K562 (cell line): Measurements from ENCODE around the gene GRAMD2B. TPM values are rescaled to one million over a fixed set of nuclear protein-coding genes. Genes with fewer than 3 reads are reported as not detected.

ENCODE experiments used
- ATAC-seq: fragments of 200-7000 bp; cut with Tn5 transposase; 3 replicates; pipeline ENCODE4 v1.9.1; 2020; ENCODE audit warnings: moderate library complexity
- BruUV-seq: library from RNA; stranded (reverse); fragments of 400-500 nt; replicated peaks from 2 replicates; lab custom pipeline; 2021; lab: Mats Ljungman, UMichigan
- CTCF ChIA-PET: fragments of 300-600 bp; formaldehyde crosslinking; extraction: SDS; loops from one replicate; lab custom pipeline; 2021; ENCODE audit warnings: low intra/inter-chr PET ratio; lab: Yijun Ruan, JAX
- POLR2A ChIA-PET: fragments of 300-600, 350-650 bp; sonication (Branson Sonifier 250); formaldehyde crosslinking; extraction: SDS; loops from one replicate; lab custom pipeline; 2021; ENCODE audit warnings: antibody characterized with exemption, inconsistent platforms; lab: Yijun Ruan, JAX
- DNase-seq, 4 experiments: peaks; one replicate each; pipeline versions ENCODE4 v3.0.0 to v3.0.0-alpha.2; 2011 to 2018; ENCODE audit warnings: low spot score in 3 of 4, mixed read lengths in 3 of 4; ENCODE audit errors: extremely low read depth in 1 of 4
- FAIRE-seq: peaks from 2 replicates; lab custom pipeline; 2011; peaks lifted over from hg19 to GRCh38; lab: Jason Lieb, UNC
- H2AFZ ChIP-seq: 2 replicates; pipeline ENCODE4 v1.6.0; 2011; ENCODE audit warnings: low read depth, low read length, control low read depth, inconsistent platforms
- H3K27ac ChIP-seq: fragments of 200-600 bp; 3 replicates; pipeline ENCODE4 v1.8.0; 2011; ENCODE audit warnings: low read depth, mild to moderate bottlenecking, control low read depth, inconsistent platforms, low read length, moderate library complexity, mixed read lengths; ENCODE audit errors: extremely low read depth
- H3K27me3 ChIP-seq, 2 experiments: fragments of 300-600 bp in 1 of 2; 2 replicates in 1 of 2; 3 replicates in 1 of 2; pipeline versions ENCODE4 v1.6.0 to v1.8.0; 2011; ENCODE audit warnings: inconsistent platforms in 2 of 2, low read length in 2 of 2, mild to moderate bottlenecking in 1 of 2, mixed read lengths in 1 of 2, moderate library complexity in 1 of 2; ENCODE audit not compliant: control insufficient read depth in 2 of 2, insufficient read depth in 2 of 2
- H3K36me3 ChIP-seq: fragments of 300-600 bp; 3 replicates; pipeline ENCODE4 v1.8.0; 2011; ENCODE audit warnings: mild to moderate bottlenecking, low read length, inconsistent platforms; ENCODE audit not compliant: control insufficient read depth, insufficient read depth
- H3K4me1 ChIP-seq, 2 experiments: fragments of 200-600 bp in 1 of 2; replicated peaks in 1 of 2; 2 replicates in 1 of 2; 3 replicates in 1 of 2; pipeline versions ENCODE4 v1.5.1 to v1.8.0; 2011; ENCODE audit warnings: inconsistent platforms in 2 of 2, low read length in 2 of 2, mild to moderate bottlenecking in 1 of 2, mixed read lengths in 1 of 2, moderate library complexity in 1 of 2; ENCODE audit not compliant: control insufficient read depth in 2 of 2, insufficient read depth in 2 of 2
- H3K4me2 ChIP-seq: 2 replicates; pipeline ENCODE4 v1.6.1; 2011; ENCODE audit warnings: low read length, control low read depth, inconsistent platforms, mixed read lengths; ENCODE audit not compliant: insufficient read depth
- H3K4me3 ChIP-seq: fragments of 200-600 bp; sonication (generic), shearing (Covaris generic); 2 replicates; pipeline ENCODE4 v1.5.1; 2016; ENCODE audit warnings: control low read depth, inconsistent platforms
- H3K79me2 ChIP-seq: fragments of 200-600 bp; 3 replicates; pipeline ENCODE4 v1.8.0; 2011; ENCODE audit warnings: low read length, inconsistent platforms; ENCODE audit not compliant: control insufficient read depth, insufficient read depth
- H3K9ac ChIP-seq, 2 experiments: 2 replicates each; pipeline versions ENCODE4 v1.6.0 to v1.6.1; 2011; ENCODE audit warnings: low read depth in 2 of 2, low read length in 2 of 2, control low read depth in 1 of 2, inconsistent platforms in 1 of 2, mild to moderate bottlenecking in 1 of 2, mixed read lengths in 1 of 2; ENCODE audit not compliant: insufficient read depth in 1 of 2
- H3K9me1 ChIP-seq: one replicate; pipeline ENCODE4 v1.6.0; 2011; ENCODE audit warnings: inconsistent platforms, mild to moderate bottlenecking, low read length, moderate library complexity; ENCODE audit not compliant: control insufficient read depth, insufficient read depth
- H3K9me3 ChIP-seq: replicated peaks from 2 replicates; pipeline ENCODE4 v1.5.1; 2011; ENCODE audit warnings: low read depth, low read length, inconsistent platforms; ENCODE audit not compliant: control insufficient read depth, insufficient read depth
- H4K20me1 ChIP-seq: replicated peaks from 2 replicates; pipeline ENCODE4 v1.6.1; 2011; ENCODE audit warnings: low read length, inconsistent platforms, mixed read lengths; ENCODE audit not compliant: control insufficient read depth, insufficient read depth
- ARHGAP35 ChIP-seq: fragments of 450-650 bp; IDR thresholded peaks from 2 replicates; pipeline ENCODE4 v1.6.1; 2018; ENCODE audit not compliant: partially characterized antibody
- CBX2 ChIP-seq: fragments of 200-600 bp; sonication (generic); IDR thresholded peaks from one replicate; pipeline ENCODE4 v1.6.1; 2012; ENCODE audit warnings: mild to moderate bottlenecking, low read length, inconsistent platforms; ENCODE audit not compliant: insufficient read depth, poor library complexity, severe bottlenecking
- CC2D1A ChIP-seq: fragments of 450-650 bp; IDR thresholded peaks from 2 replicates; pipeline ENCODE4 v1.6.1; 2017; ENCODE audit warnings: mild to moderate bottlenecking
- HCFC1 ChIP-seq: IDR thresholded peaks from 2 replicates; pipeline ENCODE4 v1.6.1; 2012; ENCODE audit warnings: low read depth, low read length, improper control_type of control experiment
- KDM4B ChIP-seq, 2 experiments: fragments of 450-650 bp in 1 of 2; sonication (generic) in 1 of 2; IDR thresholded peaks; 2 replicates each; pipeline ENCODE4 v1.6.1; 2016 to 2017; ENCODE audit warnings: borderline replicate concordance in 2 of 2, antibody characterized with exemption in 1 of 2, low read depth in 1 of 2, mild to moderate bottlenecking in 1 of 2
- NR0B1 ChIP-seq: fragments of 450-650 bp; IDR thresholded peaks from one replicate; pipeline ENCODE4 v1.6.1; 2018; ENCODE audit warnings: mild to moderate bottlenecking, moderate library complexity; ENCODE audit not compliant: partially characterized antibody
- U2AF1 ChIP-seq: fragments of 200-400 bp; formaldehyde crosslinking; optimal IDR thresholded peaks from 2 replicates; pipeline ENCODE3; 2017; ENCODE audit warnings: mild to moderate bottlenecking, low read depth, low read length, moderate library complexity
- ZBTB26 ChIP-seq: fragments of 450-650 bp; formaldehyde crosslinking; IDR thresholded peaks from 2 replicates; pipeline ENCODE4 v1.4.0; 2022; ENCODE audit warnings: missing genetic modification characterization
- ZNF740 ChIP-seq, 3 experiments: fragments of 200-800 bp in 1 of 3; sonication (Bioruptor generic) in 1 of 3; sonication (generic) in 1 of 3; formaldehyde crosslinking in 1 of 3; IDR thresholded peaks; 2 replicates each; pipeline versions ENCODE4 v1.6.1 to v1.8.0; 2016 to 2022; ENCODE audit warnings: mild to moderate bottlenecking in 2 of 3, missing compliant biosample characterization in 2 of 3, missing genetic modification characterization in 2 of 3, missing genetic modification reagents in 1 of 3
- WGBS: fragments of 100-300 bp; shearing (Covaris generic); methylation state at CpG from one replicate; pipeline ENCODE4 v1.1.6; 2016; ENCODE audit warnings: low coverage, mixed read lengths; ENCODE audit not compliant: insufficient coverage; ENCODE audit errors: missing lambda C conversion rate; 5-methylcytosine and 5-hydroxymethylcytosine counted together
- in situ Hi-C: fragments of 300-500 bp; cut with MboI; formaldehyde crosslinking; loops from 4 replicates; pipeline ENCODE4 v1.15.0; 2018; ENCODE audit warnings: inconsistent platforms, mixed read lengths
- intact Hi-C: fragments of 100-400 bp; cut with micrococcal nuclease; formaldehyde crosslinking; loops from 2 replicates; pipeline ENCODE4 v1.14.2; 2022
- polyA plus RNA-seq, 8 experiments: library from polyadenylated mRNA; depleted of rRNA in 4 of 8; stranded (reverse) in 5 of 8; unstranded in 3 of 8; fragments of >200 nt; fragmentation: Nextera tagmentation in 2 of 8; fragmentation: Illumina TruSeq in 1 of 8; extraction: Ambion mirVana in 2 of 8; extraction: Trizol in 1 of 8; gene quantifications; 2 replicates each; pipeline versions ENCODE4 v1.2.1 to v1.2.3, GENCODE V29; 2011 to 2014; ENCODE audit warnings: inconsistent platforms in 1 of 8, missing spikeins in 1 of 8
- total RNA-seq, 7 experiments: library from RNA; depleted of rRNA in 6 of 7; stranded (reverse); fragments of >200 nt in 6 of 7; fragmentation: Illumina TruSeq in 2 of 7; extraction: Trizol in 2 of 7; gene quantifications; 2 replicates each; pipeline versions ENCODE4 v1.2.1 to v1.2.3, GENCODE V29; 2011 to 2021; ENCODE audit warnings: low replicate concordance in 1 of 7

GRAMD2B gene
- total and polyA plus RNA-seq, 9 of the 15 experiments (the other 6 are each of a cell fraction or from before 2014, with no cell fraction given): 0.32 to 4.2 (median 1.4) TPM

- Histone ChIP-seq H3K9me3 (no peaks in the 10 kb centered on the region), H4K20me1 (no peaks in the 10 kb centered on the region), H3K4me2 (peak overlapping the region; percentile 4; the same call in 1 of the 2 replicates), H2AFZ (peak overlapping the region; percentile 66), H3K36me3 (no peaks in the 10 kb centered on the region), H3K4me1 (peaks cover 3 to 39% of the 10 kb centered on the region in 2 experiments; a peak in 4 of 5 replicates), H3K27ac (peak overlapping the region; percentile 49; the same call in 1 of the 3 replicates), H3K9ac (no peak overlapping the region), H3K4me3 (no peak overlapping the region), H3K9me1 (no peaks in the 10 kb centered on the region), H3K27me3 (no peaks in the 10 kb centered on the region), H3K79me2 (no peaks in the 10 kb centered on the region)
- no peak for ATAC-seq
- DNase-seq: no peak
- FAIRE-seq: no peak
- in situ Hi-C loops: no loop called here
- ChIA-PET CTCF (no interaction called here), POLR2A (no interaction called here)
- intact Hi-C loops: no loop called here
- TF ChIP-seq NR0B1: no peak
- TF ChIP-seq ZNF740 (CRISPR knock-in tag; IDR thresholded peaks at IDR 0.05): no peak
- no peak for TF ChIP-seq ZNF740 (tag; IDR thresholded peaks at IDR 0.05)
- TF ChIP-seq CBX2: no peak
- TF ChIP-seq KDM4B (IDR thresholded peaks at IDR 0.05; ENCODE audit: borderline replicate concordance in 2 of 2, low read depth in 1 of 2): no peak
- TF ChIP-seq CC2D1A: no peak
- TF ChIP-seq ZBTB26 (CRISPR knock-in tag): no peak
- no peak for TF ChIP-seq U2AF1
- TF ChIP-seq HCFC1: no peak
- TF ChIP-seq ARHGAP35: no peak
- 86% methylated on average over 13 of the region's 13 CpGs for WGBS
- no TSS peak for BruUV-seq
Measured at GRCh38 chr5:126508251-126508961, 85.2 kb downstream of the GRAMD2B start.
